ENCODE data around the gene ABLIM1.

The ABLIM1 gene

GRCh38 chr10:114513381-114513792, 144.7 kb downstream of the ABLIM1 start:
- peak in 1 of 2 experiments; percentile 14 for DNase-seq

GRCh38 chr10:114511881-114512280, 146.2 kb downstream of the ABLIM1 start:
- no peak for DNase-seq

DNA sequence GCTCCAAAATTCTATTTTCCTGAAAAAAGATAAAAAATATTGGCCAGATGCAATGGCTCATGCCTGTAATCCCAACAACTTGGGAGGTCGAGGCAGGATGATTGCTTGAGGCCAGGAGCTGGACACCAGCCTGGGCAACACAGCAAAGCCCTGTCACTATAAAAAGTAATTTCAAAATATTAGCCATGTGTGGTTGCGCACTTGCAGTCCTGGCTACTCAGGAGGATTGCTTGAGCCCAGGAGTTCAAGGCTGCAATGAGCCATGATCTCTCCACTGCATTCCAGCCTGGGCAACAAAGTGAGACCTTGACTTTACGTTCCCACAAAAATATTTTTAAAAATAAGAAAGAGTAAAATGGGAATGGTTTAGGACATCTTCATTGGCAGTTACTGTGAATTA, 149.7 kb downstream of the ABLIM1 start:
- no peak for DNase-seq

GRCh38 chr10:114507449-114507848, 150.6 kb downstream of the ABLIM1 start:
- peak in 1 of 2 experiments; percentile 35 for DNase-seq

DNA sequence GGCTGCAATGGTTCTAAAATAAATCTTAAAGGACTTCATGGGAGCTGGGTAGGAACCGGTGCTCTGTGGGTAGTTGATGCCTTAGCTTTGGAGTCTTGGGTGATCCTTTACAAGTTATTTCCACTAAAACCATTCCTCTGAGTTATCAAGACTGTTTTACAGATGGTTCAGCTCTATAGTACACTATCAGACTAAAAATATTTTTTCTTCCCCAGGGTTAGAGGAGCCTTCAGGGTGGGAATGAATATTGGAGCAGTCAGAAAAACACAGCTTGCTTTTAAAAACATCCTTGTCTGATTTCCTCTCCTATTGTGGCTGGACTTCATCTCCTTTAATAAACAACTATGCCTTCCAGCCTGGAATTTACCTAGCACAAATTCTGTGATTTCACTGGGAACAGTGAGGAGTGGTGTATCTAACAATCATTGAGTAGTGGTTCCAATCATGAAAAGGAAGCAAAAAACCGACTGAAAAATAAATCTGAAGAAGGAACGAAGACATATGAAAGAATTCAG, 151.1 kb downstream of the ABLIM1 start:
- no peak for DNase-seq

DNA sequence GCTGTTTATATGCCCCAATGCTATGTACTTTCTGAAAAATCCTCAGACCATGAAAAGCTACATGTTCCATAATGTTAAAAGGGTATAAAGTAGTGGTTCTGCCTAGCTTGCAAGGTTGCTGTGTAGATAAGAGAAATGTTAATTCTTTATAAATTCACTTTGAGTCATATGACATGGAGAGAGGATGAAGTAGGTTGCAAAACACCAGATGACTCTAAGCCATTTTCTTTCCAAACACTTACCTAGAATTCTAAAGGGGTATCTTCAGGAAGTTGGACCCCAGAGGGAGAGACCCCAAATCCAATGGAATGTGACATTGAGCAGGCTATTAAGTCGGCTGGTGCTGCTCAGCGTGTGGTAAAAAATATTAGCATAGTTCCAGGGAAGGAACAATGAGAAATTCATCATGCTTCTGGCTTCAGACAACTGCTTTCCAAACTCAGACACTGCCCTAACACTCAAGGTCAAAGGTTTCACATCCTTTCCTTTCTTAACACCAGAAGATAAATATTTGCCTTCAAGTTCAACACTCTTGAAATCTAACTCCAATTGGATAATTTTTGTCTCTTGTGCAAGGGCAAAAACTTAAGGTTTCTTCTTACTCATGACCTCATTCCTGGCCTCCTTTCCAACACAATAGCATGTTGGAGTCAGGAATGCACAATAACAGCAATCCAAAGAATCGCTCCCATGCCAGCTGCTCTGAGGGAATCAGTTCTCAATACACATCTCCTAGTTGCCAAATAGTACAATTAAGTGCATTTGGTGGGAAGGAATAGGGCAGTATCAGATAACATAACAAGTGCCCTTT, 153.1 kb downstream of the ABLIM1 start:
- no peak for DNase-seq

- DNase-seq, result no peak
These were observed 156.0 kb downstream of the ABLIM1 start for GRCh38 chr10:114502074-114502473.

DNA sequence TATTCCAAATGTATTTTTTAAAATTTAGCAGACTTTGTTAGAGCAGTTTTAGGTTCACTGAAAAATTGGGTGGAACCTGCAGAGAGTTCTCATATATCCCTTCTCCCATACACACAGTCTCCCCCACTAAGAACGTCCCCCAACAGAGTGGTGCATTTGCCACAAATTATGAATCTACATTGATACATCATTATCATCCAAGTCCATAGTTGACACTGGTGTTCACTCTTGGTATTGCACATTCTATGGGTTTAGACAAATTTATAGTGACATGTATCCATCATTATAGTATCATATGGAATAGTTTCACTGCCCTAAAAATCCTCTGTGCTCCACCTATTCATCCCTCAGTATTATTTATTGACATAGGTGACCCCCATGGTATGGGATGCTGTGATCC, 156.4 kb downstream of the ABLIM1 start:
- no peak for DNase-seq

DNA sequence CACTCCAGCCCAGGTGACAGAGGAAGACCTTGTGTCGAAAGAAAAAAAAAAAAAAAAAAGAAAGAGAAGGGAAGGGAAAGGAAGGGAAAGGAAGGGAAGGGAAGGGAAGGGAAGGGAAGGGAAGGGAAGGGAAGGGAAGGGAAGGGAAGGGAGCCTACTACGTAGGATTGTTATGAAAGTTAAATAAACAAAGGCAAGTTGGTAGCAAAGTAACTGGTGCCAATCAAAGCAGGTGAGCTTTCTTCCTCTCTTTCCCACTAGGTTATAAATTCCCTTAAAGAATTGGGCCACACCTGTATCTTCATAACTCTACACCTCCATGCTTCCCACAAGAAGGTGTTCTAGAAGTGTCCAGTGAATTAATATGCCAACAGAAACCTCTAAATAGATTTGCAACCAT, 157.4 kb downstream of the ABLIM1 start:
- no peak for DNase-seq

DNA sequence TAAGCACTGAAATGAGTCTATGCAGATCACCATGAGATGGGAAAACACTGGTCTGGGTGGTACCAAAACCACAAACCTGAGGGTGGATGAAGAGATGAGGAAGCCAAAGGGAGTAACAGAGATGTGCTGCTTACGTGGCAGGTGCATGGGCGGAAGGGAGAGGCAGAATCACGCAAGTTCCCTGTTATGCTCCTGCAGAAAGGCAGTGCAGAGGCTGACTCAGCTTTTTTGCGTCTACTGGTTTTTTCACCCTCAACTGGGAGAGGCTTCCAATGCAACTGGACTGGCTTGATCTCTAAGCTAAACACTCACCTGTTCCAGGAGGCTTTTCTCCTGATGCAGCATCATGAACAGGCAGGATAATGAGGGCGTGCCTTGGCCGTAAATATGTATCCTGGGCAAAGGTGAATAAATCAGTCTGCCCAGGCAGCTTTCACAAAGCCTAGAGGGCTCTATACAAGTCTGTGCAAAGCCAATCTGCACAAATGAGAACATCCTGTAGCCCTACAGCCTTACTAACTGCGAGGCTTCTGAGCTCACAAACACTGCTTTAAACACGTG, 158.4 kb downstream of the ABLIM1 start:
- no peak for DNase-seq

GRCh38 chr10:114499116-114499515, 159.0 kb downstream of the ABLIM1 start:
- no peak for DNase-seq

DNA sequence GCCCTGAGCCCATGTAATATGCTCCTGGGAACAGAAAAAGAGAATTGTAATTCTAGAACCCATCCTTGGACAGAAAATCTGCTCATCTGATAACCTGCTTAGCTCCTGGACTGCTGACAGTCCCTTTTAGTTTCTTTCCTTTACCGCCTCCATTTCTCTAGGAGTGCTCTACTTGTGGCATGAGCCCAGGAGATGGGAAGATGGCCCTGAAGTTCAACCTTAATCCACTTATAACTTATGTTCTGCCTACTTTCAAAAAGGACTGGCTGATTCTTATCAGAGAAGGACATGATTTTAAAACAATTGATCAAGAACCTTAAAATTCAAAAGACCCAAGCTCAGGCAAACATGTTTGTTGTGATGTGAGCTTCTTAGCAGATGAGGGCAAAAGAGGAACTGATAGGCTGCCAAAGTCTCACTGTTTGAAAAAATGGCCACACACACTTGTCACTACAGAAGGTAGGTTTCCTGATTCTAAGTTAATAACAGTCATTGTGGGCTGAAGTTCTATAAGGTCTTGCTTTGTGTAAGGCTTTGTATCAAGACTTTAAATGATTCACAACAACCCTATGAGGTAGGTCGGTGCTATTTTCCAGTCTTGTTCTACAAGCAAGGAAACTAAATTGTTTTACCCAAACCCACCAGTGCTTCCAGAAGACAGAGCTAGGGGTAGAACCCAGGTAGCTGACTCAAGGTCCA, 159.5 kb downstream of the ABLIM1 start:
- no peak for DNase-seq

GRCh38 chr10:114495303-114495702, 162.8 kb downstream of the ABLIM1 start:
- no peak for DNase-seq

- DNase-seq, result no peak
These were observed 165.6 kb downstream of the ABLIM1 start for GRCh38 chr10:114492351-114493037.

DNA sequence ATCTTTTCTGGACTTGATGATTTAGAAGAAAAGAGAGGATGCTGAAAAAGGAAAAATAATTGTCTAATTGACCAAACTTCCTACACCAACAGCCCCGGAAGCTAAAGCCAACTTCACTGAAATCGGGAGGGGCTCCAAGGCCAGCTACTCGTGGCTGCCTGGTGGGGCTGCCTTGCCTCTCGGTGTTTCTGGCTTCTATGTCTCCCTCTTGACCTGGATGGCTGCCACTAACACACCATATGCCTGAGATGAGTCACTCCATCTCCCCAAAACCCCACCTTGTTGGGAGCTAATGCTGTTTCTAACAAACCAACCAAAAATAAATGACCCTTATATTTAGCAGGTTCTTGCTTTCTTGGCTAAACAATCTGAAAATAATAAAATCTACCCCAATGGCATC, 166.1 kb downstream of the ABLIM1 start:
- no peak for DNase-seq

DNA sequence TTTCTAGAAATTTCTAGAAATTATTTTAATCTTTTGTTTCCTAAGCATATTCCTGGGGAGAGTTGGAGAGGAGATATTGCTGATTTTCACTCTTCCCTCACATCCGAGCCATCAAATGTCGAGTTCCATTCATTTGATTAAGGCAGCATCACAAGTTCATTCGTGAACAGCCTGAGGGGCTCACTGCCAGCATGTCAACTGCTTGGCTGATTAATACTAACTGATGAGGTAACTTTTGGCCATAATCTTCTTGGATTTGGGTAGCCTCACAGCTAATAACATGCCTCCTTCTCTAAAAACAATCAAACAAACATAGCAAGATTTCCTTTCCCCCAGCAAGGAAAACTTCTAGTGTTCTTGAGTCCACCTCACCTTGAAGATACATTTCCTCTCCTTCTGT, 166.7 kb downstream of the ABLIM1 start:
- no peak for DNase-seq

DNA sequence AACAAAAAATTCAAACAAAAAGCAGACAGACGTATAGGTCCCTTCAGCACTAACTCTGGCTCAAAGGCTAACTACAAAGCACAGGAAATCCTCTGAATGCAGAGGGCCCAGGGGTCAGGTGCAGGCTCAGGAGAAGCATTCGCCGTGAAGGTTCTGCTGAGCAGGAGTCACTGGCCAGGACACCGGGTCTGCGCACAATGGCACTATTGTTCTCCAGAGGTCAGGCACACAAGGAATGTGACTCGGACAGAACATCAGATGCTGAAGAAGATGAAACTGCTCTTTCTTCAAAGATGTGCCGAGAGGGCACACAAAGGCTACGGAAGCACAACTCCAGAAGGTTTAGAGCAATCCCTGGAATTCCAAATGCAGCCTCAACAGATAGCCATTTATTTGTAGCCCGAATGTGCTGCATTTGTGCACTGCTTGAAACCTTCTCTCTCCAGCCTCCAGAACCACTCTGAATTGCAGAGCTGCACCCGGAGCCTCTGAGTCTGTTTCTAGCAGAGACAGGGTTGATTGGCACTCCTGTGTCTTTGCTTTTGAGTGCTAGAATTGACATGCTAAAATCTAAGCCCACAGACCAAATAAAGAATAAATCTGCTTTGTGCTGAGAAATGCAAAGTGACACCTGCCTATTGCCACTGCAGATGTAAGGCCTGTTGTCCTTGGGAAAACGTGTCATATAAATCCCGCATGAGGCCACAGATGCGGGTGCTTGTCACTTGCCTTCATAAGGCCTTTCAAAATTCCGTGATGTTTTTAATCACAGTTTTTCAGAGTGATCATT, 168.4 kb downstream of the ABLIM1 start:
- DNase-seq, result no peak

DNA sequence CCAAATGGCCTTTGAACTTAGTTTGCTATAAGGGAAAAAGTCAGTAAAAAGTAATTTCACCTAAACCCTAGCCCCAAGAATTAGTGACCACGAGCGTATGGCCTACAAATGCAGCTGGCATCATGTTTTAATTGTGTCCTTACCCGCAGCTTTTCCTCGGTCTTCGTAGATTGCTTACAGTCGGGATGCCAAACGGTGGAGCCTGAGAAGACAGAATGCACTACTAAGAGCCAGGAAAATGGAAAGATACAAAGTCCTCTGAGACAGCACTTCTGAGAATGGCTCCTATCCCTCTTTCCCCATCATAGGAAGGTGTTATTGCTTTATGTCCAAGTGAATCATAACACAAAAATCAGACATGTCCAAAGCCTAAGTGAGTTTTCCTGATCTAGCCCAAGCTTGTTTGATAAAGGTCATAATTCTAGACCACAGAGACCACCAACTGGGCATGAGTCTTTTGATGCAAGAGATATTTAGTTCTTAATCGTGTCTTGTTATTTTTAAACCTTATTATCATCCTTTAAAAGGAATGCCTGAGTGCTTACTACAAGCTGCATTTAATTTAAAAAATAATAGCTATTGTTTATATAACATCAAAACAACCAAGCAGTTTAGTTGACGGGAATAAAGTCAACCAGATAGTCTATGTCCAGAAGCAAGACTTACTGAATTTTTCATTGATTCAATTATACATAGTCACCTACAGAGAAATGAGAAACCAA, 170.1 kb downstream of the ABLIM1 start:
- no peak for DNase-seq

- no peak for DNase-seq
These were observed 170.9 kb downstream of the ABLIM1 start for GRCh38 chr10:114486938-114487814.

DNA sequence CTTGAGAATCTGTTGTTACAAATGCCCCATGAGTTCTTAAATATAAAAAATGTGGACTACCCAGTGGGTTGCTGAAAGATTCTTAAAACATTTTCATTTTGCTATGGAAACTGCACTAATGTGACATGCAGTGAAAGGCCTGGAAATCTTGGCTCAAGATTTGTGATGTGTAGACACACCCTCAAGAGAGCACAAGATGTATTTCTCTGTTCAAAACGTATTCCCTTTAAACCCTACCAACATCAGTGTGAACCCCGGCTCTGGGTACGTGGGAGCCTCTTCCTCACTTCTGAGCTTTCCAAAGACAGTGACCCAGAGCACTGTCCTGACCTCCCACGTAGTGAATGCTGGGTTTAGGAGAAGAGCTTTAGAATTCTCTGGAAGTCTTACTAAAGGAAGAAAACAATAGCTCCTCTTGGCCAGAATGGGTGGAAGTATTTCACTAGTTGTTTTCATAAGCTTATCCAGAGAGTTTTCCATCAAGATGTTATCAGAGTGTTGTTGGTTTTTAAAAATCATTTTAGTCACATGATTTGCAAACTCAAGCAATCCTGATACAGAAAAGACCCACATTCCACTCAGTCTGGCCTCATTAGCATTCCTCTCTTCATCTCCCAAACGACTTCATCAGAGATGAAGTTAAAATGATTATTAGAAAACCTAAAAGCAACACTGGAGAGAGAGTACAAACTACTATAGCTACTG, 172.2 kb downstream of the ABLIM1 start:
- no peak for DNase-seq
